NOMO-1 treated with dmso at 0.1 percent for 144 hours (cell line): Measurements from ENCODE around the gene APOC3.

ENCODE experiments used
- DNase-seq: peaks from one replicate; lab custom pipeline; 2025; ENCODE audit not compliant: unreplicated experiment; lab: John Stamatoyannopoulos, UW

APOC3 gene

GRCh38 chr11:116871248-116871647 is 41.5 kb downstream of the APOC3 start:
- no peak for DNase-seq

GRCh38 chr11:116873381-116873780 is 43.7 kb downstream of the APOC3 start:
- DNase-seq, result no peak

- DNase-seq, result no peak
Observed at GRCh38 chr11:116874251-116874650, 44.5 kb downstream of the APOC3 start.

- no peak for DNase-seq
Observed at GRCh38 chr11:116875194-116875593, 45.5 kb downstream of the APOC3 start.

GRCh38 chr11:116876656-116877055 is 46.9 kb downstream of the APOC3 start:
- no peak for DNase-seq

- DNase-seq, result peak; percentile 58
Observed at GRCh38 chr11:116879800-116880625, 50.3 kb downstream of the APOC3 start.

- no peak for DNase-seq
Observed at GRCh38 chr11:116881143-116881542, 51.4 kb downstream of the APOC3 start.

GRCh38 chr11:116882386-116882785 is 52.7 kb downstream of the APOC3 start:
- no peak for DNase-seq
